Activated T-cell treated with anti-CD3 and anti-CD28 coated beads for 4 hours (primary cell): ENCODE results near the gene CD96.

Experiments
- DNase-seq: peaks from one replicate; pipeline ENCODE4 v3.0.0-alpha.2; 2020

Gene CD96

DNA sequence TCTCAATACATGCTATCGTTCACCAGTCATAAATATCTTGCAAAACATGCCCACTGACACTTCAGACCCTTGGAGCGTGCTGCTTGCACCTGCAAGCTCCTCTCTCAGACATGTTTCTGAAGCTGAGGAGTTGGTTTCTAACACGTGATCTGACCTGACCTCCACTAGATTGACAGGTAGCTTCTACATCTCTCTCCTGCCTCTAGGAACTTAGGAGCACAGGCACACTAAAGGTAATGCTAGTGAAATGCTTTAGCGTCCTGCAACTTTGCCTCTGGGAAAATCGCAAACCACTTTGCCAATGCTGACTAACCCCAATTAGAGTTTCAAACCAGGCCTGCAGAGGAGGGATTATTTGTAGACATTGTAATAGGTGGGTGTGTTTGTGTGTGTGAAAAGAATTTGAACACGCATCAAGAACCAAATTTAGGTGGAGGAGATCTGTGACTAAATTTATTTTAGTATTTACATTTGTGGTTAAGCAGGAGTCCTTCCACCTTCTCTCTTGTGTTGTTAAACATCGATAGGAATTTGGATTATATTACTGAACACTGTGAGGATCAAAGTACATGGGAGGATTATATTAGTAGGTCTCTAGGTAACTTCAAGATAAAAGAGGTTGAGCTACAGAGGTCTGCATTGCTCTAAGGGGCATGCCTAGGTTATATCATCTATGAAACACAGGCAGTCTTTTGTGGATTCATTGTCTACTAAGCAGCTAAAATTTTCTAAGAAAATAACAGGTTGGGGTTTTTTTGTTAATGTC lies 139.8 kb downstream of the CD96 start:
- DNase-seq: no peak

DNA sequence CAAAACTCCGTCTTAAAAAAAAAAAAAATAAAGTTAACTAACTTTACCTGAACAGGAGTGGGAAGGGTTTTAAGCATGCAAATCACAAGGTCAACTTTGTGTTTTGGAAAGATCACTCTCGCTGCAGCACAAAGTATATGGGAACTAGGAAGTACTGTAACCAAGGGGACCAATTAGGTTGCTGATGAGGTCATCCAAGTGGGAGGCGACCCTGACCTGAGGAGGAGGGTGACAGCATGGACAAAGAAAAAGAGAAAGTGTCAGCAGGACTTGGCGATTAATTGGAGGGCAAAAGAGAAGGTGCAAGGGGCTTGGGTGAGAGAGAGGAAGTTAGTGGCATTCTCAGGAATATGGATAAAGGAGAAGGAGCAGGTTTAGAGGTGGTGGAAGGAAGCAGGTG lies 142.6 kb downstream of the CD96 start:
- DNase-seq: no peak

DNA sequence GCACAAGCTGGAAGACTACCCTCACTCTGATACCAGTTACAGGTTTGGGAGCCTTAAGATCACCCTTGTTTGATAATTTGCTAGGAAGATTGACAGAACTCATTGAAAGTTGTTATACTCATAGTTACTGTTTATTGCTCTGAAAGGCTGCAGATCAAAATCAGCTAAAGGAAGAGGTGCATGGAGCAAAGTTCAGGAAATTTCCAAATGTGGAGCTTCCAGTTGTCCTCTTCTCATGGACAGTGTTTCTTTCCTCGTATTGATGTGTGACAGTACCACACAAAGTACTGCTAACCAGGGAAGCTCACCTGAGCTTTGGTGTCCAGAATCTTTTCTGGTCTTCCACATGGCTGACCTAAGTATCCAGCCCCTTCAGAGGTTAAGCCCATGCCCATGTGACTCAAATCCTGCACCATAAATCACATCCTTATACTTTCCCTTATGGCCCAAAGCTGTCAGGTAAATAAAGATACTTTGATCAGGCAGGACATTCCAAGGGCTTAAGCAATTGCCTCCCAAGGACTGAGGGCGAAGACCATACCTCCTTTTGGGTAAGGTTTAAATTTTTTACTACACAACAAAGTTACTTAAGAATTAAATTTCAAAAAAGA lies 146.3 kb downstream of the CD96 start:
- no peak for DNase-seq

DNA sequence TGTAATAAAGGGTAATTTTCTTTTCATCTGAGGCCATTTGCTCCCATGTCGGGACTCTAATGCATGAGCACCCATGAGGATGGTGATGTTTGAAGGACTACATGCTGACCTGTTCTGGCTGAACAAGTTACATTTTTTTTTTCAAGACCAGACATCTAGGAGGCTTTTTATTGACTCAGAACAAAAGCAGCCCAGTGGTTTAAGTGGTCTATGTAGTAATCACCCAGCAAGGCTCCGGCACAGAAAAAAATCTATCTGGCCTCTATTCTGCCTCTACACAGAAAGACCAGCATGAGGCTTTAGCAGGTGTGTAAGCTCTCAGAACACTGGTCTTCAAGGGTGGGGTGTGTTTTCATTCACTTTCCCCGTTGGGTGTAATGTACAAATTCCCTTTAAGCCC lies 148.2 kb downstream of the CD96 start:
- no peak for DNase-seq

DNA sequence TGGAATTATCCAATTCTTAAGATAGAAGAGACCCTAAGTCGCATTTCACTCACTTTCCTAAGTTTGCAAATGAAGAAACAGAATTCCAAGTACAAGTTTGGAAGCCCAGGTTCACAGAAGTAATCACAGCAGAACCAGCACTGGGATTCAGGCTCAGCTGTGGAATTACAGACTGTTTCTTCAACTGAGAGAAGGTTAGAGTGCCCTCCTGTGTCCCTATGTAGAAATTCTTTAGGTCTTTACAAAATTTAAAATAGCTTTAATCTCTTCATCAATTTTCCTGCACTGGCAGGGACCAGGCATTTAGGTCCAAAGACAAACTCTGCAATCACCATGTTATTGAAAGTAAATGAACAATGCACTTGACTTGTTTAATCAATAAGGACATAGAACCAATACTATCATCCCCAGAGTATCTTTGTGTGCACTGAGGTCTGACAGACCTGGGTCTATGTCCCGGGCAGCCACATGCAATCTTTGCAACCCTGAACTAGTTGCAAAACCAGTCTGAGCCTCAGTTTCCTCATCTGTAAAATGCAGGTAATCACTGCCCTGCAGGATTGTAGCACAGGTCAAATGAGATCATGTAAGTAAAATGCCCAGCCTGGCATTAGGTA lies 149.4 kb downstream of the CD96 start:
- no peak for DNase-seq

DNA sequence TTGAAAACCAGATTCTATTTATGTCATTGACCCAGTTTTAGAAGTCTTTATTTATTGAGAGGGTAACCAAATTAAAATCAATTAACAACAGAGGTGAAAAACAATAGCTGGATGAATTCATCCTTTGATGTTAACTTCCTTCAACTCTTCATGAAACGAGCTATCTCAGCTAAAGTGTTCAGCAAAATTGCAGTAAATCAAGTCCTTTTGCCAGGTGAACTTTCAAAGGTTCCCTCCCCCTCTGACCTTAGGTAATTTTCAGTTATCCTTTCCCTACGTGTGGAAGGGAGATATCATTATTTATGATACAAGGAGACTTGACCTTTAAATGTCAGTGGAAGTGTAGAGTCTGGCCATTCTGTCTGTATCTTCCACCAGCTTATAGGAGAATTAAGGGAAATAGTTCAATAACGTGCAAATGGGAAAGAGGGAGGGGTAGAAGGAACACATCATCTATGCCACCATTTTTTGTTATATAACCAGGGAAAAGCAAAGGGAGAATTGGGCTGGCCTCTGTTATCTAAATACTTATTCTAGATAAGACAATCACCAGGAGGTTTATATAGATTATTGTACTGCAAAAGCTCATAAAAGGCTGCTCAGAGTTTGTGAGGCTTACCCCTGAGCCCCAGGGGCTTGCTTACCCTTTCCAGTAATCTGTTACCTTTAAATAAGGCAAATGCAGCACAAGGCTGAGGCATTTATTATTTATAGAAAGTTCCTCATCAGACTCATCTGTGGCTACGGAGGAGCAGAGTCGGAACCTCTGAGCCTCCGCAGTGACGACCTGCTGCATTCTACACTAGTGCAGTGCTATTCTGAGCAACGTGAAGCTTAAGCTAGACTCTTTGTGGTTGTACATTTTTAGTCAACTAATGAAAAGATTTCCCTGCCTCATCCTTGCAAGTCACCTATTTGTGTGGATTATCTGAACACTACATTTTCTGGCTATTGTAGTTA lies 150.9 kb downstream of the CD96 start:
- DNase-seq: no peak

DNA sequence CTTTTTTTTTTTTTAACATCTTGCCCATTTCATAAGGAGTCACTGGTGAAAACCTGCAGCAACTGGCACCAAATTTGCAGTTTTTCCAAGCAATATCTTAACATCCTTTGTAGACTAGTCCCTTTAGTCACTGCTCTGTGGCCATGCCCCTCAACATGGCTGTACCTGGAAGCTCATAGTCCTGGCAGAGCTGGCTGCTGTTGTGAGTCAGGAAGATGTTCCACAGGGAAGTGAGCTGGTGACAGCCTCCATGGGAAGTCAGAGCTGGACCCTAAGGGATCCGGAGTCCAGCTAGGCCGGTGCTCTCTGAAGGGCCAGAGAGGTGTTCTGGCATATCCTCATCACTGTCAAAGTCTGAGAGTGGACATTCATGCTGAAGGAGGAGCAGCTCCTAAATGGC lies 152.5 kb downstream of the CD96 start:
- no peak for DNase-seq

DNA sequence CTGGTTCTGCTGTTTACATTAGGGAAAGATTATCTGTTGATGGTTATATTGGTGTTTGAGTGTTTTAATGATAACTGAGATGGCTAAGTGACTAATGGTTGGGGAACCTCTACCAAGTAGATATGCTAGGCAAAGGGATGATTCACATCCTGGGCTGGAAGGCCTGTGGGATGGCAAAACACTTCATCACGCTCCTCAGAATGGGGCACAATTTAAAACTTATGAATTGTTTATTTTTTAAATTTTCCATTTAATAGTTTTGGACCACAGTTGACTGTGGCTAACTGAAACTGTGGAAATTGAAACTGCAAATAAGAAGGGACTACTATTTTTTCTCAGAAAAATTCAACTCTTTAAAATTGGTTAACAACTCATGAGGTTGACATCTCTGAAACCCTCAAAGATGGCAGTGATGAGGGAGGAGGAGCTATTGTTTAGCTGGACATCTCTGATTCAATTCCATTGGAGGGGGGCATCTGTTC lies 153.7 kb downstream of the CD96 start:
- no peak for DNase-seq

DNA sequence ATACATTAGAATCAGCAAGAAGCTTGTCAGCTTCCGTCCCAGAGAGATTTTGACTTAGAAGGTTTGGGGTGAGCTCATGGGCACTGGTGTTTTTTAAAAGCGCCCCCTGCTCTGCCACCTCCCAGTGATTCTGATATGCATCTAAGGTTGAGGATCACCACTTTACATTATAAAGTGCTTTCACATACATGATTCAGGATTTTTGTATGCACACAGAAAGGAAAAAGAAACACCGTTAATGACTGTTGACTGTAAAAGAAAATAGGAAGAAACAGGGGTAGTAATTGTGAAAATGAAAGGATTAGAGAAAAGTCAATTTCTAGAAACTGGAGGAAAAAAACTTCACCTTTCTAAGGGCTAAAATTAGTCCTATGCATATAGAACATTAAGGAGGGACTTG lies 158.1 kb downstream of the CD96 start:
- DNase-seq: no peak

DNA sequence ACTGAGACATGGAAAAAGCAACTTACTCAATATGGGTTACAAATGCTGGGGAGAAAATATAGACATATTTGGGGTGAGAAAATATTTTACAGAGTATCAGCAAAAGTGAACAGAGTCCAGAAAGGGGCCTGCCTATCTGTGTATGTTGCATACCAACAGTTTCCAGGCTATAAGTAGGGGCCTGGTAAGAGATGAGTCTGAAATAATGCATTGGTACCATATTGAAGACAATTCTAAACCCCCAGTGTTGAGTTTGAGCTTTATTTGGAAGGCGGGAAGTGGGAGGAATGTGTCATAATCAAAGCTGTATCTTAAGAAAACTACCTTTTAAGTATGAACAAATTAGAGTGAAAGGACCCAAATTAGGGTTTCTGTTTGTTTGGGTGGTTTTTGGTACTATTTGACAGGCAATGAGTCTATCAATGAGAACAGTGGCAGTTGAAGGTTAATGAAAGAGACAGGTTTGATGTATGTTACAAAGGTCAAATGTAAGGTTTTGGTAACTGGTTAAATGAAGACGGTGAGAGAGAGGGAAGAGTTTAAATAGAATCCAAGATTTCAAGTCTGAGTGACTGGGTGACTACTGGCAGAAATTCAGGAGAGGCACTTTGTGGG lies 159.4 kb downstream of the CD96 start:
- no peak for DNase-seq
